WTC11 (cell line): ENCODE data around the gene PARD3B.

Source experiments
- CREB1 ChIP-seq: sonication (generic); formaldehyde crosslinking; IDR thresholded peaks from 2 replicates; pipeline ENCODE4 v1.8.0; 2023; ENCODE audit warnings: mild to moderate bottlenecking, missing genetic modification reagents
- CREM ChIP-seq: sonication (generic); formaldehyde crosslinking; IDR thresholded peaks from 2 replicates; pipeline ENCODE4 v1.8.1; 2022; ENCODE audit warnings: mild to moderate bottlenecking, missing genetic modification reagents, moderate library complexity
- ELF4 ChIP-seq: sonication (generic); formaldehyde crosslinking; IDR thresholded peaks from 2 replicates; pipeline ENCODE4 v1.8.1; 2022; ENCODE audit warnings: low read depth, mild to moderate bottlenecking, moderate library complexity, missing genetic modification reagents
- ESRRA ChIP-seq: sonication (generic); formaldehyde crosslinking; IDR thresholded peaks from 2 replicates; pipeline ENCODE4 v1.8.1; 2022; ENCODE audit warnings: mild to moderate bottlenecking, missing genetic modification reagents, borderline replicate concordance
- FOXK1 ChIP-seq: sonication (generic); formaldehyde crosslinking; IDR thresholded peaks from 2 replicates; pipeline ENCODE4 v1.8.0; 2022; ENCODE audit warnings: mild to moderate bottlenecking, moderate library complexity, missing genetic modification reagents
- NFE2L1 ChIP-seq: sonication (generic); formaldehyde crosslinking; IDR thresholded peaks from 2 replicates; pipeline ENCODE4 v1.8.1; 2023; ENCODE audit warnings: missing genetic modification reagents
- NR2C2 ChIP-seq: sonication (generic); formaldehyde crosslinking; IDR thresholded peaks from 2 replicates; pipeline ENCODE4 v1.8.0; 2022; ENCODE audit warnings: mild to moderate bottlenecking, missing genetic modification reagents
- ZNF121 ChIP-seq: sonication (generic); formaldehyde crosslinking; IDR thresholded peaks from 2 replicates; pipeline ENCODE4 v1.8.0; 2023; ENCODE audit warnings: missing genetic modification reagents
- ZNF138 ChIP-seq: sonication (generic); formaldehyde crosslinking; conservative IDR thresholded peaks from 2 replicates; pipeline ENCODE4 v1.8.1; 2022; ENCODE audit warnings: mild to moderate bottlenecking, moderate library complexity, missing genetic modification reagents
- ZNF671 ChIP-seq: fragments of 250-450 bp; sonication (Bioruptor Pico); IDR thresholded peaks from 2 replicates; pipeline ENCODE4 v1.8.0; 2021; ENCODE audit warnings: mild to moderate bottlenecking
- TF ChIP-seq, protein P1 (sequence below): fragments of 200-600 bp; IDR thresholded peaks from 2 replicates; pipeline ENCODE4 v1.8.0; 2022; ENCODE audit warnings: antibody characterized with exemption
- TF ChIP-seq, protein P2 (sequence below): sonication (generic); formaldehyde crosslinking; IDR thresholded peaks from 2 replicates; pipeline ENCODE4 v1.8.1; 2022; ENCODE audit warnings: low read depth, missing genetic modification reagents, borderline replicate concordance
- TF ChIP-seq, protein P3 (sequence below): sonication (generic); formaldehyde crosslinking; IDR thresholded peaks from 2 replicates; pipeline ENCODE4 v1.8.0; 2022; ENCODE audit warnings: mild to moderate bottlenecking, missing genetic modification reagents

DNA sequence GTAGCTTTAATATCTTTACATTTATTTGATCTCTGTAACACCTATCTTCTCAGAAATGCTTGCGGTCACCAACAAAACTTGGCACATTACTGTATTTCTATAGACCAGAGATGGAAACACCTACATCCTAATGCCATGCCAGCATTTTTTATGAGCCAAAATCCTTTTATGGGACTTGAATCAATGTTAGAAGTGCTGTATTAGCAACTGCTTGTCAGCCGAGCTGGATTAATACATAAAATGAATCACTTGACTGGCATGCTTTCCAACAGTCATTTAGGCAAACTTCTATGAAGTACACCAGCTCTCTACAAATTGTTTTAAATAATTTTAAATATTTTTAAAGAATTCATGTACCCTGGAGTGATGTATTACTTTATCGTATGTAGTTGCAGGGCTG, 864.1 kb downstream of the PARD3B start:
- TF ChIP-seq, protein P1, sequence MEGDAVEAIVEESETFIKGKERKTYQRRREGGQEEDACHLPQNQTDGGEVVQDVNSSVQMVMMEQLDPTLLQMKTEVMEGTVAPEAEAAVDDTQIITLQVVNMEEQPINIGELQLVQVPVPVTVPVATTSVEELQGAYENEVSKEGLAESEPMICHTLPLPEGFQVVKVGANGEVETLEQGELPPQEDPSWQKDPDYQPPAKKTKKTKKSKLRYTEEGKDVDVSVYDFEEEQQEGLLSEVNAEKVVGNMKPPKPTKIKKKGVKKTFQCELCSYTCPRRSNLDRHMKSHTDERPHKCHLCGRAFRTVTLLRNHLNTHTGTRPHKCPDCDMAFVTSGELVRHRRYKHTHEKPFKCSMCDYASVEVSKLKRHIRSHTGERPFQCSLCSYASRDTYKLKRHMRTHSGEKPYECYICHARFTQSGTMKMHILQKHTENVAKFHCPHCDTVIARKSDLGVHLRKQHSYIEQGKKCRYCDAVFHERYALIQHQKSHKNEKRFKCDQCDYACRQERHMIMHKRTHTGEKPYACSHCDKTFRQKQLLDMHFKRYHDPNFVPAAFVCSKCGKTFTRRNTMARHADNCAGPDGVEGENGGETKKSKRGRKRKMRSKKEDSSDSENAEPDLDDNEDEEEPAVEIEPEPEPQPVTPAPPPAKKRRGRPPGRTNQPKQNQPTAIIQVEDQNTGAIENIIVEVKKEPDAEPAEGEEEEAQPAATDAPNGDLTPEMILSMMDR: no peak
- TF ChIP-seq ZNF671 (CRISPR knock-in tag): no peak
- no peak for TF ChIP-seq CREB1 (CRISPR knock-in tag)
- no peak for TF ChIP-seq CREM (CRISPR knock-in tag)
- no peak for TF ChIP-seq NFE2L1 (CRISPR knock-in tag)
- TF ChIP-seq, protein P2, sequence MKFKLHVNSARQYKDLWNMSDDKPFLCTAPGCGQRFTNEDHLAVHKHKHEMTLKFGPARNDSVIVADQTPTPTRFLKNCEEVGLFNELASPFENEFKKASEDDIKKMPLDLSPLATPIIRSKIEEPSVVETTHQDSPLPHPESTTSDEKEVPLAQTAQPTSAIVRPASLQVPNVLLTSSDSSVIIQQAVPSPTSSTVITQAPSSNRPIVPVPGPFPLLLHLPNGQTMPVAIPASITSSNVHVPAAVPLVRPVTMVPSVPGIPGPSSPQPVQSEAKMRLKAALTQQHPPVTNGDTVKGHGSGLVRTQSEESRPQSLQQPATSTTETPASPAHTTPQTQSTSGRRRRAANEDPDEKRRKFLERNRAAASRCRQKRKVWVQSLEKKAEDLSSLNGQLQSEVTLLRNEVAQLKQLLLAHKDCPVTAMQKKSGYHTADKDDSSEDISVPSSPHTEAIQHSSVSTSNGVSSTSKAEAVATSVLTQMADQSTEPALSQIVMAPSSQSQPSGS (CRISPR knock-in tag): no peak
- TF ChIP-seq ELF4 (CRISPR knock-in tag): no peak
- no peak for TF ChIP-seq FOXK1 (CRISPR knock-in tag)
- TF ChIP-seq ESRRA: no peak
- no peak for TF ChIP-seq ZNF138 (CRISPR knock-in tag)
- TF ChIP-seq, protein P3, sequence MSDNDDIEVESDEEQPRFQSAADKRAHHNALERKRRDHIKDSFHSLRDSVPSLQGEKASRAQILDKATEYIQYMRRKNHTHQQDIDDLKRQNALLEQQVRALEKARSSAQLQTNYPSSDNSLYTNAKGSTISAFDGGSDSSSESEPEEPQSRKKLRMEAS (CRISPR knock-in tag): no peak
- no peak for TF ChIP-seq NR2C2 (CRISPR knock-in tag)
- no peak for TF ChIP-seq ZNF121 (CRISPR knock-in tag)
